ENCODE data around the gene CLTCL1.

Gene CLTCL1

DNA sequence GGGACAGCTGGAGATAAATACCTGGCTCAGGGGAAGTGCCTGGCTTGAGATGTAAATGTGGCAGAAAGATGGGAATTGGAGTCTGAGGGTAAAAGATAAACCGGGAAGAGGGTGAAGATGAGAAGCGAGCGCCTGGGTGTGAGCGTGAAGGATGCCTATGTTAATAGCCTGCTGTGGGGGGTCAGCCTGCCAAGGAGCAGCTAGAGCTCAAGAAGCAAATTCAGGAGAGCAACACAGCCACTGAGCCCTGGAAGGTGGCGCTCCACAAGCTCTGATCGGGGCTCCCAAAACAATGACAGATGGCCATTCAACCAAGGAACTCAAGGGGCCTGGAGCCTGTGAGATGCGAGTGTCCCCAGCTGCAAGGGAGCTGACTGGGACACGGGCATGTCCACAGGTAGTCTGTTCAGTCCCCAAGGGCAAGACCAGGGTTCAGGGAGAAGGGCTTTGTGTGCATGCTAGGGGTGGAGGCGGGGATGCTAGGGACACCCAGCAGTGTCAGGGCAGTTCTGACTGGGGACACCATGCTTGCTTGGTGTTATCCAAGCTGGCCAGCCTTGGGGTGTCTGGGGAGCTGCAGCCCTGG is 144.2 kb downstream of the CLTCL1 start:
- no peak overlapping the region for H3K9ac ChIP-seq (ENCODE audit: low read depth, low read length)
- H3K4me3 ChIP-seq (ENCODE audit: low read depth, low read length), result peak overlapping the region; percentile 22
- H3K27me3 ChIP-seq (ENCODE audit: control insufficient read depth, insufficient read depth, low read length), result peaks cover 56% of the 10 kb centered on the region
- H3K9me3 ChIP-seq (ENCODE audit: control insufficient read depth, insufficient read depth, low read length), result peaks cover 3% of the 10 kb centered on the region
- H3K36me3 ChIP-seq (ENCODE audit: control insufficient read depth, insufficient read depth, low read length), result peaks cover 4% of the 10 kb centered on the region
- H3K4me1 ChIP-seq (ENCODE audit: control insufficient read depth, insufficient read depth, low read length), result peaks cover 2% of the 10 kb centered on the region

DNA sequence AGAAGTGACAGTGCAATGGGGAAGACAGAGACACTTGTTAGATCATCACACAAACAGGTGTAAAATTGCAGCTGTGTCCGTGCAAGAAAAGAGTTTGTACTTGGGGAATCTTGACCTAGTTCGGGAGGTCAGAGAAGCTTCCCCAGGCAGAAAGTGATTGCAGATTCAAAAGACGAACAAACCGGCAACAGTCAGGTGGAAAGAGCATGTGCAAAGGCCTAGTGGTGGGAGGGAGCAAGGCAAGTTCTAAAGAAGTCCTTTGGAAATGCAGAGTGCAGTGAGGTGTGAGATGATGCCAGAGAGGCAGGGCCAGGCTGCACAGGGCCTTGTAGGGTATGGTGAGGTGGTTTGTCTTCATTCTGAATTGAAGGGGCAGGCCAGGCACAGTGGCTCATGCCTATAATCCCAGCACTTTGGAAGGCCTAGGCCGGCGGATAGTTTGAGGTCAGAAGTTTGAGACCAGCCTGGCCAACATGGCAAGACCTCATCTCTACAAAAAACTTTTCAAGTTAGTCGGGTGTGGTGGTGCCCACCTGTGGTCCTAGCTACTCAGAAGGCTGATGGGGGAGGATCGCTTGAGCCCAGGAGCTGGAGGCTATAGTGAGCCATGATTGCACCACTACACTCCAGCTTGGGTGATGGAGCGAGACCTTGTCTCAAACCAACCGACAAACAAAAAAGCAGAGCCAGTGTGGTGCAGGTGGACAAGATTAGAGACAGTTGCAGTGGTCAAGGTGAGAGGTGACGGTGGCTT is 145.1 kb downstream of the CLTCL1 start:
- H3K36me3 ChIP-seq (ENCODE audit: control insufficient read depth, insufficient read depth, low read length), result peaks cover 12% of the 10 kb centered on the region
- H3K9me3 ChIP-seq (ENCODE audit: control insufficient read depth, insufficient read depth, low read length), result peaks cover 2% of the 10 kb centered on the region
- peaks cover 47% of the 10 kb centered on the region for H3K27me3 ChIP-seq (ENCODE audit: control insufficient read depth, insufficient read depth, low read length)
- H3K4me1 ChIP-seq (ENCODE audit: control insufficient read depth, insufficient read depth, low read length), result peaks cover 2% of the 10 kb centered on the region
- no peak overlapping the region for H3K4me3 ChIP-seq (ENCODE audit: low read depth, low read length)
- no peak overlapping the region for H3K9ac ChIP-seq (ENCODE audit: low read depth, low read length)

DNA sequence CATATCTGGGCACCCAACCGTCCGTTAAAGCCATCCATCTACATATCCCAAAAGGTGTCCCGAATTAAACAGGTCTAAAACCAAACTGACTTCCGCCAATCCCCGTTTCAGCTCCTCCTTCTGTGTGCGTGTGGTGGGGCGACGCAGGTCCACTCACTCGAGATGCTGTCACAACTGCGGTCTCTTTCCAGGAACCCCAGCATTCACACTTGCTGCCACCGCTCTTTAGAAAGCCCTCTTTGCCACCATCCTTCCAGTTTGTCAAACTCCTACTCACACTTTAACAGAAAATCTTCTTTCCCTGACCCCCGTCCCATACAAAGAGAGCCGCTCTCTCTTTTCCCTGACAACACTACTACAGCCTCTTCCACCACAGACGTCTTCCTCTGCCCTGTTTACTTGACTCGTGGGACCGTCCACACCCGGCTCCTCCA is 147.5 kb downstream of the CLTCL1 start:
- H3K27me3 ChIP-seq (ENCODE audit: control insufficient read depth, insufficient read depth, low read length), result peaks cover 31% of the 10 kb centered on the region
- peaks cover 29% of the 10 kb centered on the region for H3K36me3 ChIP-seq (ENCODE audit: control insufficient read depth, insufficient read depth, low read length)
- peaks cover 2% of the 10 kb centered on the region for H3K4me1 ChIP-seq (ENCODE audit: control insufficient read depth, insufficient read depth, low read length)
- no peaks in the 10 kb centered on the region for H3K9me3 ChIP-seq (ENCODE audit: control insufficient read depth, insufficient read depth, low read length)
- H3K4me3 ChIP-seq (ENCODE audit: low read depth, low read length), result peak overlapping the region; percentile 97
- H3K9ac ChIP-seq (ENCODE audit: low read depth, low read length), result peak overlapping the region; percentile 85

DNA sequence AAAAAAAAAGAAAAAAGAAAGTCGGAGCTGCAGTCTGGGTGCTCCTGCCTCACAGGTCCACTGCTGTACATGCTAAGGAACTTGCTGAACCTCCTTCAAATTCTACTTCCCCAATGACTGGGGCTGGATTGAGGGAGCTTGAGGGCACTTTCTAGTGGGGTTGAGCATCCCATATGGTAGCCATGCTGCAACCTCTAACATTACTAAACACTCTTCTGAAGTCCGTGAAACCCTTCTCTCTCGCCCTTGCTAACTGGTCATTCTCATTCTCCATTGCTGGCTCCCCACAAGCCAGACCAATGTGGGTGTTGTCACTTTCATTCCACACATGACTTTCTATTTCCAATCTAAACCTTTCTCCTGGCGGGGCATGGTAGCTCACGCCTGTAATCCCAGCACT is 148.3 kb downstream of the CLTCL1 start:
- H3K36me3 ChIP-seq (ENCODE audit: control insufficient read depth, insufficient read depth, low read length), result peaks cover 32% of the 10 kb centered on the region
- peaks cover 23% of the 10 kb centered on the region for H3K27me3 ChIP-seq (ENCODE audit: control insufficient read depth, insufficient read depth, low read length)
- no peak overlapping the region for H3K4me3 ChIP-seq (ENCODE audit: low read depth, low read length)
- no peaks in the 10 kb centered on the region for H3K9me3 ChIP-seq (ENCODE audit: control insufficient read depth, insufficient read depth, low read length)
- H3K4me1 ChIP-seq (ENCODE audit: control insufficient read depth, insufficient read depth, low read length), result peaks cover 2% of the 10 kb centered on the region
- H3K9ac ChIP-seq (ENCODE audit: low read depth, low read length), result no peak overlapping the region

DNA sequence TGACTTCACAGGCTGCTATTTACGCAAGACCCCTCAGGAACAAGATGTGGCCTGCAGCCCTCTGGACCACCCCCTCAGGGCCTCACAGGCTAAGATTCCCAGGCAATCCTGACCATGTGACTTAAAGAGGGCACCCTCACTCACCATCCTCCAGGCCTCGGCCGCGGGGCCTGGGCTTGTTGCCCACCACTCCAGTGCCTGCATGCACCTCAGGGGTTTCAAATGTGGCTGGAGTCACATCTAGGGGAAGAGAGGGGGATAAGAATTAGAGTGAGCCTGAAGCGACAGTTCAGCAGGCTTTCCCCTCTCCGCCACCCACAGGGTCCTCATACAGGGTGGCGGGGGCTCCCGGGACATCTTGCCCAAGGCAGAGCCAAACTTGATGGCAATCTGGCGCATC is 149.1 kb downstream of the CLTCL1 start:
- H3K4me3 ChIP-seq (ENCODE audit: low read depth, low read length), result no peak overlapping the region
- peaks cover 38% of the 10 kb centered on the region for H3K36me3 ChIP-seq (ENCODE audit: control insufficient read depth, insufficient read depth, low read length)
- H3K9ac ChIP-seq (ENCODE audit: low read depth, low read length), result no peak overlapping the region
- H3K9me3 ChIP-seq (ENCODE audit: control insufficient read depth, insufficient read depth, low read length), result no peaks in the 10 kb centered on the region
- peaks cover 15% of the 10 kb centered on the region for H3K27me3 ChIP-seq (ENCODE audit: control insufficient read depth, insufficient read depth, low read length)
- no peaks in the 10 kb centered on the region for H3K4me1 ChIP-seq (ENCODE audit: control insufficient read depth, insufficient read depth, low read length)

DNA sequence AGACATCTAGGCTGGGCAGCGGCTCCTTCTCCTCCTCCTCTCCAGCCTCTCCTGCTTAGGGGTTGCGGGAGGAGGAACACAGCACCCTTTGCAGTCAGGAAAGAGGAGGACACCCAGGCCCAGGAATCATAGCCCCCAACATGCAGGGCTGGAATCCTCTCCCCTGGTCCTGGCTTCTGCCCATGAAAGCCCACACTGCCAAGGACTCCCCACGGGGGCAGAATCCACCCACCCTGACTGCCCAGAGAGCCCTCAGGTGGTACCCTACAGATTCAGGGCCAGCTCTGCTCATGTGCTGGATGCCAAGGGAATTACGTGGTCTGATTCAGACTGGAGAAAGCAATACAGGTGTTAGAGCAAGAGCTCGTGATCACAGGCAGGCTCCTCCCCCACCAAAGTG is 151.5 kb downstream of the CLTCL1 start:
- Histone ChIP-seq H3K36me3 (ENCODE audit: control insufficient read depth, insufficient read depth, low read length) (peaks cover 48% of the 10 kb centered on the region), H3K4me3 (ENCODE audit: low read depth, low read length) (no peak overlapping the region), H3K9me3 (ENCODE audit: control insufficient read depth, insufficient read depth, low read length) (no peaks in the 10 kb centered on the region), H3K27me3 (ENCODE audit: control insufficient read depth, insufficient read depth, low read length) (no peaks in the 10 kb centered on the region), H3K4me1 (ENCODE audit: control insufficient read depth, insufficient read depth, low read length) (no peaks in the 10 kb centered on the region), H3K9ac (ENCODE audit: low read depth, low read length) (no peak overlapping the region)

DNA sequence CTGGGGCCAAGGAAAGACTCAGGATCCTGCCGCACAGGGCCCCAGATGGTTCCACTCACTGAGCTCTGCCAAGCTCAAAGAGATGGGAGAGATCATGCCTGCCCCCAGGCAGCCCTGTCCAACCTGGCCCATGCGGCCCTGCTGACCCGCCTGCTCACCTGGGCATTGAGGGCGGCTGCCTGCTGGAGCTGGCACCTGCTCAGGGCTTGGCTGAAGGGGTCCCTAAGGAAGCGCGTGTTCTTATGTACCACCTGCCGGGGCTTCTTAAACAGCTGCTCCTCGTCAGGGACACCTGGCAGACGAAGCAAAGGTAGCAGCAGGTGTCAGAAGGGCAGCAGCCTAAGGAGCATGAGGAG is 152.5 kb downstream of the CLTCL1 start:
- Histone ChIP-seq H3K9ac (ENCODE audit: low read depth, low read length) (no peak overlapping the region), H3K36me3 (ENCODE audit: control insufficient read depth, insufficient read depth, low read length) (peaks cover 57% of the 10 kb centered on the region), H3K9me3 (ENCODE audit: control insufficient read depth, insufficient read depth, low read length) (no peaks in the 10 kb centered on the region), H3K27me3 (ENCODE audit: control insufficient read depth, insufficient read depth, low read length) (no peaks in the 10 kb centered on the region), H3K4me1 (ENCODE audit: control insufficient read depth, insufficient read depth, low read length) (no peaks in the 10 kb centered on the region), H3K4me3 (ENCODE audit: low read depth, low read length) (no peak overlapping the region)

DNA sequence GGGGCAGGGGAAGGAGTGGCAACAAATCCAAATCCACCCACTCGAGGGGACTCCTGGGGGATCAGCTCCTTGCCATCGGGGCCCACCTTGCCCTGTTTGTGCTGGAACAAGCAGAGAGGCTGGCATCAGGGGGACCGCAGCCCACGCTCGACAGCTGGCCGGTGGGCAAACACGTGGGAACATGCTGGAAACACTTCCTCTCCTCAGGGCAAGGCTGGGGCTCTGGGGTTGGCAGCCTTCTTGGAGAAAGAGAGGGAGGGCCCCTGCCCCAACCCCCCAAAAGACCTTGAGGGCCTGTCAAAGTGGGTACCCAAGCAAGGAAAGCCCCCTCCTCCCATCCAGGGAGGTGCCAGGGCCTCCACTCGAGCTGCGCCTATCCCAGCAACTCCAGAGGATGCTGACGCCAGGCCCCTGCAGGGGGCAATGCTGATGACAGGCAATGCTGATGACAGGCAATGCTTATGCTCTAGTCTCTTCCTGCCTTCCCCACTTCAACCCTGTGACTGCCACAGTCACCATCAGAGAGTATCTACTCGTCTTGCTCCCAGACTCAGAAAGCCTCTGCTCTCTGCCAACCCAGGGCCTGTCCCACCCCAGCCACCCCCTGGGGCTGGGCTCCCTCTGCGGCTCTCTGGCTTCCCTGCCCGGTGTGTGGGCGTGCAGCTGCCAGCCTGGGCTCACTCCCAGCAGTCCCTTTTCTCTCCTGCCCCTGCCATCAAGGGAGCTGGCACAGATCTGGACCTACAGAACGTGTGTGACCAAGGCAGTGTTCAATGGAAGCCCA is 153.1 kb downstream of the CLTCL1 start:
- H3K9ac ChIP-seq (ENCODE audit: low read depth, low read length), result no peak overlapping the region
- H3K9me3 ChIP-seq (ENCODE audit: control insufficient read depth, insufficient read depth, low read length), result no peaks in the 10 kb centered on the region
- no peak overlapping the region for H3K4me3 ChIP-seq (ENCODE audit: low read depth, low read length)
- H3K36me3 ChIP-seq (ENCODE audit: control insufficient read depth, insufficient read depth, low read length), result peaks cover 62% of the 10 kb centered on the region
- H3K4me1 ChIP-seq (ENCODE audit: control insufficient read depth, insufficient read depth, low read length), result no peaks in the 10 kb centered on the region
- H3K27me3 ChIP-seq (ENCODE audit: control insufficient read depth, insufficient read depth, low read length), result no peaks in the 10 kb centered on the region

DNA sequence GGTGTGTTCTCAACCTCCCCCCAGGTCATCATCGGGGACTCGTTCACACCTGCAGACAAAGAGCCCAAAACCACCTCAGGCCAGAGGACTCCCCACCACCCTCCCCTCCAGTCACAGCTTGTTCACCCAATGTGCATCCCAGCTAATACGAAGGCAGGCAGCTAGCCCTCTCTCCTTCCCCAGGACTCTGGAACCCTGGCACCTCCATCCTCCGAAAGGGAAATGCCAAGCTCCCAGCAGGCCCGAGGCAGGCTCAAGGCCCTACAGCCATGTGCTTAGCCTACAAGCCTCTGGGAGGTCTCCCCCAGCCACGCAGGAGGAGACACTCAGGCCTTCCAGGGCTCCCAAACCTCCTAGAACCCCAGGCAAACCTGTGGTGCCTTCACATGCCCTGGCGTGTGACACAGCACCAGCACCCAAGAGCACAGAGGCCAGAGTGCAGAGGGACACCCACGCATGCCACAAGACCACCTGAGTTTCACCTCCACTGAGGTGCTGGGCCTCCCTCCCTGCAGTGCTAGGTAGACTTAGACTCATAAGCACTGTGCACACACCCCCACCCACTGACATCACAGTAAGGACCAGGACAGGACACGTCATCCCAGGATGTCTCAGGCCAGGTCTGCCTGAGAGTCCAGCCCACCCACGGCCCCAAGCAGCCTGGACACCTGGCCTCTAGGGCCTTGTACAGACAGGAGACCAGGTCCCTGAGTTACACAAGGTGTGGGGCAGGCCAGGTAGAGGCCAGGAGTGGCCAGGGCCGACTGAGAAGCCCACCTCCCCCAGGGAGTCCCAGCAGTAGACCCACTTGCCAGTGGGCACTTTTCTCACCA is 153.9 kb downstream of the CLTCL1 start:
- Histone ChIP-seq H3K9me3 (ENCODE audit: control insufficient read depth, insufficient read depth, low read length) (no peaks in the 10 kb centered on the region), H3K36me3 (ENCODE audit: control insufficient read depth, insufficient read depth, low read length) (peaks cover 66% of the 10 kb centered on the region), H3K4me3 (ENCODE audit: low read depth, low read length) (no peak overlapping the region), H3K9ac (ENCODE audit: low read depth, low read length) (no peak overlapping the region), H3K27me3 (ENCODE audit: control insufficient read depth, insufficient read depth, low read length) (no peaks in the 10 kb centered on the region), H3K4me1 (ENCODE audit: control insufficient read depth, insufficient read depth, low read length) (no peaks in the 10 kb centered on the region)

DNA sequence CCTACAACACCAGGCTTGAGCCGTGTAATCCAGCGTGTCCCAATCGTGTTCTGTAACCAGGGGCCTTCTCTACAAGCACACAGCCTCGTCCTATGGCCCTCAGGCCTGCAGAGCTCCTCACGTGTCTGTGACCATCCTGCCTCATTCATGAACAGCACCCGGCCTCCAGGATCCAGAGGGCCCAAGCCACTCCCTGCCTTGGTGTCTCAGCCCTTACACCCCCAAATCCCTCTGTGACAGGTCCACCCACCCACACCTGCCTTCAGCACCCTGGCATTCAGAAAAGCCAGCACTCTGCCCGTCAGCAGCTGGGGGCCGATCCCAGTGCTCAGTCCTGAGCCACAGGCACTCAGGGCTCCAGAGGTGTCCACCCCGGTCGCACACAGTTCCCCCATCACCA is 154.6 kb downstream of the CLTCL1 start:
- no peak overlapping the region for H3K9ac ChIP-seq (ENCODE audit: low read depth, low read length)

DNA sequence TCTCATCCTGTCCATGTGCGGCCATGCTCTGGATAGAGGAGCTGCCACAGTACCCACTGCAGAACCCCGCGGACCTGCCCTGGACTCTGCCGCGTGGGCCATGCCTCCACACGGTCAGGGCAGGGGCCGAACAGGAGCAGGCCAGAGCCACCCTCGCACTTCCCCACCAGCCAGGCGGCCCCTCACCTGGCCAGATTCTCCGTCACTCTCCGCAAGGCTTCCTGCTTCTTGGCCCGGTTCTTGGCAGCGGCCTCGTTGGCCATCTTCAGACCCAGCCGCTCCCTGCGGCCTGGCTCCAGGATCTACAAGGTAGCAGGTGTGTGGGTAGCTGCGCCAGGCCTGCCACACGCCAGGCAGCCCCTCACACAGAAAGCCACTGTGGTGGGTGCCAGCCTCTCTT is 156.6 kb downstream of the CLTCL1 start:
- Histone ChIP-seq H3K9ac (ENCODE audit: low read depth, low read length) (no peak overlapping the region), H3K9me3 (ENCODE audit: control insufficient read depth, insufficient read depth, low read length) (no peaks in the 10 kb centered on the region), H3K4me3 (ENCODE audit: low read depth, low read length) (no peak overlapping the region), H3K4me1 (ENCODE audit: control insufficient read depth, insufficient read depth, low read length) (no peaks in the 10 kb centered on the region), H3K36me3 (ENCODE audit: control insufficient read depth, insufficient read depth, low read length) (peaks cover 55% of the 10 kb centered on the region), H3K27me3 (ENCODE audit: control insufficient read depth, insufficient read depth, low read length) (no peaks in the 10 kb centered on the region)

More for the DNA sequence above, 154.6 kb downstream of the CLTCL1 start:
- Histone ChIP-seq H3K4me1 (ENCODE audit: control insufficient read depth, insufficient read depth, low read length) (no peaks in the 10 kb centered on the region), H3K27me3 (ENCODE audit: control insufficient read depth, insufficient read depth, low read length) (no peaks in the 10 kb centered on the region), H3K4me3 (ENCODE audit: low read depth, low read length) (no peak overlapping the region), H3K9me3 (ENCODE audit: control insufficient read depth, insufficient read depth, low read length) (no peaks in the 10 kb centered on the region), H3K36me3 (ENCODE audit: control insufficient read depth, insufficient read depth, low read length) (peaks cover 63% of the 10 kb centered on the region)
